GM21737 (cell line): ENCODE data around the gene CARF.
"Not testable (repeated sequence)": the region's sequence is repeated elsewhere in the genome, so short reads cannot be mapped to it uniquely, and the experiment has no call there.

ENCODE experiments used
- ATAC-seq: cut with Tn5 transposase; IDR thresholded peaks from one replicate; pipeline ENCODE4 v1.9.1; 2021; ENCODE audit warnings: mild to moderate bottlenecking, moderate library complexity; ENCODE audit not compliant: unreplicated experiment

The CARF gene

DNA sequence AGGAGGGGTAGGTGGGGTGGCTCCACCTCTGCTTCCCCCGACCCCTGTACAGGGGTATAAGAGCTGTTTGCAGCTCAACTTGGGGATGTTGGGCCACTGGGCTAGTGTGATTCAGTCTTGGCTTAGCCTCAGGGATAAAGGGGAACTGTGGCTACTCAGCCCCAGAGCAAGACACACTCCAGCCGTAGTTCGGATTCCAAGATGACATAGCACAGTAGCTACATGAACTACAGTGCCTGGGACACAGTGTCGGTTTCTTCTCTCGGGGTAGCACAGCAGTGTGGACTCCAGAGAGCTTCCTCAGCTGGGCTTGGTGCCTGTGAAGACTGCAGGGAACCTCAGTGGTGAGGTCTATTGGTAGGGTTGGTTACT lies 21.1 kb downstream of the CARF start:
- ATAC-seq, result no peak

DNA sequence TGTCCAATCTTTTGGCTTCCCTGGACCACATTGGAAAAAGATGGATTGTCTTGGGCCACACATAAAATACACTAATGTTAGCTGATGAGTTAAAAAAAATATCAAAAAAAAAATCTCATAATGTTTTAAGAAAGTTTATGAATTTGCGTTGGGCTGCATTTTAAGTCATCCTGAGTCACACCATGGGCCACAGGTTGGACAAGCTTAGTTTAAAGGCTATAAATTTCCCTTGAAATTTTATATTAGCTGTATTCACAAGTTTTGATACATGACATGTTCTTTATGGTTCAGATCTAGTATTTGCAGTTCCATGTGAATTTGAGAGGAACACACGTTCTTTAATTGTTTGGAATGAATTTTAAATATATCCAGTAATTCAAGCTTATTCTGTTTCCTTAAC lies 21.9 kb downstream of the CARF start:
- ATAC-seq, result no peak

DNA sequence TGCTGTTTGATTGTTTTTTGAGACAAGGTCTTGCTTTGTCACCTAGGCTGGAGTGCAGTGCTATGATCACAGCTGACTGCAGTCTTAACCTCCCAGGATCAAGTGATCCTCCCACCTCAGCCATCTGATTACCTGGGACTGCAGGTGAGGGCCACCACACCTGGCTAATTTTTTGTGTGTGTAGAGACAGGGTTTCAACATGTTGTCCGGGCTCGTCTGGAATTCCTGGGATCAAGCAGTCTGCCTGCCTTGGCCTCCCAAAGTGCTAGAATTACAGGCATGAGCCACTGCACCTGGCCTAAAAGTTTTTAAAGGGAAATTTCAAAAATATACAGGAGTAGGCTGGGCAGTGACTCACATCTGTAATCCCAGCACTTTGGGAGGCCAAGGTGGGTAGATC lies 22.4 kb downstream of the CARF start:
- no peak for ATAC-seq

DNA sequence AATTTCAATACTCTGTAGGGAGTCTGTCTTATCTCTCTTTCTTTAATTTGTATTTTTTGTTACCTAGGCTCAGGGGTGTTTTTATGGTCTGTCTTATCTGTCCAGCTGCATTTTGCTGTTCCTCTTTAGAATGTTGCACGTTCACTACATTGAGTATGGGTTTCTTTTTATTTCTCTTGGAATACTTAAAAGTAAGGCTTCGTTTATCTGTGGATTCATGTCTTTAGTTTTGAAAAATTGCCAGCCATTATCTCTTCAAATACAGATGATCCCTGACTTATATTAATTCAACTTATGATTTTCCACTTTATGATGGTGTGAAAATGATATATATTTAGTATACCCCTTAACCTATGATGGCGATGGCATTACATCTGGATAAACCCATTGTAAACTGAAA lies 26.9 kb downstream of the CARF start:
- ATAC-seq, result no peak

DNA sequence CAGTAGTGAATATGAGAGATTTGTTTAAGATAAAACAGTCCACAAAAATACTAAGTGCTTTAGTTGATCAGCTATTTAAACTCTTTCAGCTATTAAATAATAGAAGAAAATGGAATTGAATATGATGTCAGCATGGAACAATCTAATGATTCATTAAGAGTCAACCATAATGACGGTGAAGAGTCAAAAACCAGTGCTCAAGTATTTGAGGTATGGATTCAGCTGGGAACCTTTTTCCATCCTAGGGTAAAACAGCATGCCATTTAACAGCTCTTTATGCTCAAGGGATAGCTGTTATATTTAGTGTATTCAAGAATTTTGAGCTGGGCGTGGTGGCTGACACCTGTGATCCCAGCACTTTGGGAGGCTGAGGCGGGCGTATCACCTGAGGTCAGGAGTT lies 29.7 kb downstream of the CARF start:
- no peak for ATAC-seq

DNA sequence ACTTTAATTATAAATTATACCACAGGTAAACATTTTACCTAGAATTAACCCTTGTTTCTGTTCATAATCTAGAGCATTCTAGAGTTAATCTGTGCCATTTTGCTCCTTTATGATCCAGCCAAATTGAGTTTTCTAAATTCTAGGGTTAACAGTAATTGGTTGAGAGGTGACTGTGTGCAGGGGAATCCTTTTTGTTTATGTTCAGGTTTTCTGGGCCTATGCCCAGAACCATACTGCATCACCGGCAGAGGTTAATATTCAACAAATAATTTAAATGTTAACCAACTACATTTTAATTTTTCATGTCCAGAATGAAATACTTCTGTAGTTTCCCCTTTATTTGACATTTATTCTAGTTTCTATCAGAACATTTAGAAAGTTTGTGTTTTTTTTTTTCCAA lies 32.3 kb downstream of the CARF start:
- no peak for ATAC-seq

DNA sequence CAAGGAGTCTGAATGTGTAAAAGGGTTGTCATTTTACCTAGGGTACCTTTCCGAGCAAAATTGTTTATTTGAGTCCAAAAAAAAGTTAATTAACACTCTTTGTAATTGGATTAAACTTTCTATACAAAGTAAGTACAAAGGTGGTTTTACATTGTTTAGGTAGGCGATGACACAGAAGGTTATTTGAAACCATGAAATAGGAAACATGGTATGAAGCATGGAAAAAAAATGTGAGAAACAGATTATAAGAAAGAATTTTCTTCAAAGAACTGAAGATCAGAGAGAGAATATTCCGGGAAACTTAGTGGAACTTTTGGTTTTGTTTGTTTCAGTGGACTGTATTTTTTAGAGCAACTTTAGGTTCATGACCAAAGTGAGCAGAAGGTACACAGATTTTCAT lies 32.7 kb downstream of the CARF start:
- ATAC-seq, result no peak

DNA sequence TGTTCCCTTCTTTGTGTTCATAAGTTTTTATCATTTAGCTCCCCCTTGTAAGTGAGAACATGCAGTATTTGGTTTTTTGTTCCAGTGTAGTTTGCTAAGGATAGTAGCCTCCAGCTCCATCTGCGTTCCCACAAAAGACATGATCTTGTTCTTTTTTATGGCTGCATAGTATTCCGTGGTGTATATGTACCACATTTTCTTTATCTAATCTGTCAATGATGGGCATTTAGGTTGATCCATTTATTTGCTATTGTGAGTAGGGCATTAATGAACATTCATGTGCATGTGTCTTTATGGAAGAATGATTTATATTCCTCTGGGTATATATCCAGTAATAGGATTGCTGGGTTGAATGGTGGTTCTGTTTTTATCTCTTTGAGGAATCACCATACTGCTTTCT lies 33.4 kb downstream of the CARF start:
- no peak for ATAC-seq

DNA sequence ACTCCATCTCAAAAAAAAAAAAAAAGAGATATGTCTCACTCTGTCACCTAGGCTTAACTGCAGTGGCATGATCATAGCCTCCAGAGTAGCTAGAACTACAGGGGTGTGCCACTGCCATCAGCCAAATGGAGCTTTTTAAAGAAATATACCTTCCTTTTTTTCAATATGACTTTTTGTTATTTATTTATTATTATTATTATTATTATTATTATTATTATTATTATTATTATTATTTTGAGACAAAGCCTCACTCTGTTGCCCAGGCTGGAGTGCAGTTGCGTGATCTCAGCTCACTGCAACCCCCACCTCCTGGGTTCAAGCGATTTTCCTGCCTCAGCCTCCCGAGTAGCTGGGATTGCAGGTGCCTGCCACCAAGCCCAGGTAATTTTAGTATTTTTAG lies 37.3 kb downstream of the CARF start:
- not testable (repeated sequence) for ATAC-seq

DNA sequence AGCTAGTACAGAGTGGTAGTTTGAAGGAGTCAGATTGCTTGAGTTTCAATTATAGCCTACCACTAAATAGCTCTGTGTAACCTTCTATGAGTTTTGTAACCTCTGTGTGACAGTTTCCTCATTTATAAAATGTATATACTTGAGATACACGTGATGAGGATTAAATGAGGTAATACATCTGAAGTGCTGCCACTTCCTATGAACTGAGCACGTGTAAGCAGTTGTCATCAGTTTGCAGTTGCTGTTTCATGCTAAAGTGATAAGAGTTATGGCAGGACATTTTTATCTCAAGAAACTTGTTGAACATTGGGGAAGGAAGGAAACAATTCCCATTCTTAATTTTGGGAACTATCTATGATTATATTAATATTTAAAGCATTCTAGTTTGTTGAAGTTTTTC lies 38.5 kb downstream of the CARF start:
- ATAC-seq, result no peak

DNA sequence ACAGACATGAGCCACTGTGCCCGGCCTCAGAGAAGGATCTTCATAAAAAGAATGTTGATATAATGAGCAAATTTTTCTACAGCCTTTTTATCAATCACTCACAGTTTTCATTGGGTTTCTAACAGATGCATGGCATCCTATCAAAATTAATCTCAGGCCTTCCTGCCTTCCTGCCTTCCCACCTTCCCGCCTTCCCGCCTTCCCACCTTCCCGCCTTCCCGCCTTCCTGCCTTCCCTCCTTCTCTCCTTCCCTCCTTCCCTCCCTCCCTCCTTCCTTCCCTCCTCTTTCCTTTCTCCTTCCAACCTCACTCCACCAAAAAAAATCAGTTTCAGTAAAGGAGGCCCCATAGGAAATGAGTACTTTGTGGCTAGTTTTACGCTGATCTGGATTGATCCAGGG lies 48.4 kb downstream of the CARF start:
- ATAC-seq, result no peak

DNA sequence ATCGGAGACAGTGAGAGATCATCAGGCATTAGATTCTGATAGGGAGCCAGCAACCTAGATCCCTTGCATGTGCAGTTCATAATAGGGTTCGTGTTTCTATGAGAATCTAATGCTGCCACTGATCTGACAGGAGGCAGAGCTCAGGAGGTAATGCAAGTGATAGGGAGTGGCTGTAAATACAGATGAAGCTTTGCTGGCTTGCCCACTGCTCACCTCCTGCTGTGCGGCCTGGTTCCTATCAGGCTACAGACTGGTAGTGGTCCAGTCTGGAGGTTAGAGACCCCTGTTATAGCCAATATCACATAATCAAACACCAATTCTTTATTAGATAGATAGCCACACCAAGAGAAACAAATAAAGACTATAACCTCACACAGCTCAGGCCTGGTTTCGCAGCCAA lies 51.6 kb downstream of the CARF start:
- ATAC-seq, result no peak

DNA sequence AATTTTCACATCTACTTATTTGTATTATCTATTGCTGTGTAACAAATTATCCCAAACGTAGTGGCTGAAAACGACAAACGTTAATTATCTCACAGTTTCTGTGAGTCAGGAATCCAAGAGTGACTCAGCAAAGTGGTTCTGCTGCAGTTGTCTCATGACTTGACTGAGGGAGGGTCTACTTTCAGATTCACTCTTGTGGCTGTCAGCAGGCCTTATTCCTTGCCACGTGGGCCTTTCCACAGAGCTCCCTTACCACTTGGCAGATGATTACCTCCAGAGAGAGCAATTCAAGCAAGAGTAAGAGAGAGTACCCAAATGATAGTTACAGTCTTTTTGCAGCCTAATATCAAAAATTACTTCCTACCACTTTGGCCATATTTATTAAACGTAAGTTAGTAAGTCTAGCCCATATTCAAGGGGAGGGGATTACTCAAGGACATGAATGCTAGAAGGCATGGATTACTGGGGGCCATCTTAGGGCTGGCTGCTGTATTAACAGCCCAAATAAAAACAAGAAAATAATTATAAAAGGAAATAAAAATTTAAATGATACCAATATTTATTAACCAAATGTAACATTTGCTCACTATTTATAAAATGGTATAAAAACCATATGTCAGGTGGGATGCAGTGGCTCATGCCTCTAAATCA lies 53.9 kb downstream of the CARF start:
- ATAC-seq, result peak; percentile 56

DNA sequence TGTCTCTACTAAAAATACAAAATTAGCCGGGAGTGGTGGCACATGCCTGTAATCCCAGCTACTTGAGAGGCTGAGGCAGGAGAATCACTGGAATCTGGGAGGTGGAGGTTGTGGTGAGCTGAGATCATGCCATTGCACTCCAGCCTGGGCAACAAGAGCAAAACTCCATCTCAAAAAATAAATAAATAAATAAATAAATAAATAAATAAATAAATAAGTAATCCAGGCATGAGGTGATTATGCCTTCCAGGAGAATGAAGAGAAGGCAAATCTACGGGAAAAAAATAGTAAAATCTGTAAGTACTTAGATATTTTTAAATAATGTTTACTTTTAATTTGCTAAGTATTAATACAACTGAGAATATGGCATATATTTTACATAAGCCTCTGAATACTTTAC lies 57.3 kb downstream of the CARF start:
- not testable (repeated sequence) for ATAC-seq

DNA sequence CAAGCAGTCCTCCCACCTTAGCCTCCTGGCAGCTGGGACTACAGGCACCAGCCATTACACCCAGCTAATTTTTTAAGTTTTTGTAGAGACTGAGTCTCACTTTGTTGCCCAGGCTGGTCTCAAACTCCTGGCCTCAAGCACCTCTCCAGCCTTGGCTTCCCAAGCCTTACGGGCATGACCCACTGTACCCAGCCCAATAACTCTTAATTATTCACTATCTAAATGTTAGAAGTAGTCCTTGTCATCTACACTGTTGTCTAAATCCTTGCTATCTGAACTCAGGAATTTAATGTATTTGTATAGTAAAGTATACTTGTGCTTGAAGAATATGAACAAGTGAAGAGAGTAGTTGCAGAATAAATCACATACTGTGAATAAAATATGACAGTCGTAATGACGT lies 64.7 kb downstream of the CARF start:
- no peak for ATAC-seq

DNA sequence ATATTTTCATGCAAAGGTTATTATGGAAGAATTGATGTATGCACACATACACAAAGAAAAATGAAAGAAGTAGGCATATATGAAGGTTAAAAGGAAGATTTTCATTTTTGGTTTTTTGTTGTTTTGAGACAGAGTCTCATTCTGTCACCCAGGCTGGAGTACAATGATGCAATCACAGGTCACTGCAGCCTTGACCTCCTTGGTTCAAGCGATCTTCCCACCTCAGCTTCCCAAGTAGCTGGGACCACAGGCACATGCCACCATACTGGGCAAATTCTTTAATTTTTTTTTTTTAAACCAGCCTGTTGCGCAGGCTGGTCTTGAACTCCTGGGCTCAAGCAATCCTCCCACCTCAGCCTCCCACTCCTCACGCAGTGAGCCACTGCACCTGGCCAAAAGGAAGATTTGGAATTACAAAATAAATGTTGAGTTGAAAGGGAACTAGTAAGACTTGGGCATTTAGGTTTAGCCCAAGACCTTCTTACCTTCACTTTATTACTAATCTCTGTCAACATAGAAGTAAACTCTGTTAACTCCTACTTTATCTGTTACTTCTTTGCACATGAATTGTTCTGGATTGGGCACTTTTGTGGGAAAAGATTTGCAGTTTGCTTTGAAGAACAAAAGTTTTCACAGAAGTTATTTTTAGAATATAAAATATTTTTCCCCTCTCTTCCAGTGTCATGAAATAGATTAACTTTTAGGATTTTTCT lies 70.9 kb downstream of the CARF start:
- no peak for ATAC-seq

DNA sequence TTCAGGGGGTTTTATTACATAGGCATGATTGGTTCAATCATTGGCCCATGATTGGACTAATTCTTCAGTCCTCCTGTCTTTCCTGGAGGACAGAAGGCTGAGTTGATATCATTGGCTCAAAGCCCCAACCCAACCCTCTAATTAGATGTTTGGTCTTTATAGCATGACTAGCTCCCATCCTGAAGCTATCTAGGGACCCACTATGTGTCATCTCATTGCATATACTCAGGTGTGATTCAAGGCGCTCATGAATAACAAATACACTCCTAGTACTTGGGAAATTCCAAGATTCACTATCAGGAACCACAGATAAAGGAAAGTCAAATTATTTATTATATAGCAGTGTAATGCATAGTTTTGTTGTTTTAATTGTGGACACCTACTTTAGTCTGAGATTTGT lies 77.7 kb downstream of the CARF start:
- ATAC-seq, result no peak

DNA sequence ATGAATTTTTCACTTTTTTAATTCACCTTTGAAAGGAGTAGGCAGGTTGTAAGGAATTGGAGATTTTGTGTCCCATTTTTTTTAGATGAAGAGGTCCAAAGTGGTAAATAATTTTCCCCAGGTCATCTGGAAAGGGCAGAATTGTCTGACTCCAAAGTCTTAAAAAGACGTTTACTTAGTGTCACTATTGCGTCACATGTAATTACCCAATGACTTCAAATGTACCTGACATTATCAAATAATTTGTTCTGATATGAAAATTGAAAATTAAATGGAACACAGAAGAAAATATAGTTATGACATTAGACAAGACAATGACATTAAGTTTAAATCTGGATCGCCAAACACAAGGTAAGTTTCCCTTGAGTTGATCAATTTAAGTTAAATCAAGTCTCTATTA lies 78.4 kb downstream of the CARF start:
- ATAC-seq, result no peak

DNA sequence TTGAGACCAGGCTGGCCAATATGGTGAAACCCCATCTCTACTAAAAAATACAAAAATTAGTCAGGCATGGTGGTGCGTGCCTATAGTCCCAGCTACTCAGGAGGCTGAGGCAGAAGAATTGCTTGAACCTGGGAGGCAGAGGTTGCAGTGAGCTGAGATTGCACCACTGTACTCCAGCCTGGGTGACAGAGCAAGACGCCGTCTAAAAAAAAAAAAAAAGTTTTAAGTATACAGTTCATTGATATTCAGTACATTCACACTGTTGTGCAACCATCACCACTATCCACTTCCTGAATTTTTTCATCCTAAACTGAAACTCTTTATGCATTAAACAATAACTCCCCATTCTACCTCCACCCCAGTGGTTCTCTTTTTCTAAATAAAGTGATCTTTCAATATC lies 85.0 kb downstream of the CARF start:
- ATAC-seq, result not testable (repeated sequence)

DNA sequence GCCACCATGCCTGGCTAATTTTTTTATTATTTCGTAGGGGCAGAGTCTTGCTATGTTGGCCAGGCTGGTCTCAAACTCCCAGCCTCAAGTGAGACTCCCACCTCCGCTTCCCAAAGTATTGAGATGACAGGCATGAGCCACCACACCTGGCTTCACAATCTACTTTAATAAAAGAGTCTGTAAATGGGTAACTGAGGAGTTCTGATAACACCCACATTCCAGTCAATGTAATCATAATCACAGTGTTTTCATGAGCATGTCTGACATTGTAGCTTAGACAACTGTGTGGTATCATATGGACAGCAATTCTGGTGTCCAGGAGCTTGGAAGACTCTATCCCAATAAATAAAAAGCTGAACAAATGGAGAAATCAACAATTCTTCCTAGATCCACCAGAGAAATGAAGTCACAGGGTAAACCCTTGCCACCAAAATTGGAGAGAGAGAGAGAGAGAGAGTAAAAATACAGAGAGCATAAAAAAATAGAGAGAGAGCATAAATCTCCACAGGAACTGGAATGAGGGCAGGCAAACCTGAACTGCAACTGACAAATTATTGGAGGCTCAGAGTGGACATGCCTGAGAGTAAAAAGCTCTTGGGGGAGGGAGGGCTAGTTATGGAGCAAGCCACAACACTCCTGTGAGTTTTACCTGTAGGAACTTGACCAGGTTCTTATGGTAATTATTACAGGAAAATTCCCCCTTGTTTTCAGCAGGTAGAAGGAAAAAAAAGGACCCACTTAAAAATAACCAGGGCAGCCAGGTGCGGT lies 90.2 kb downstream of the CARF start:
- no peak for ATAC-seq

DNA sequence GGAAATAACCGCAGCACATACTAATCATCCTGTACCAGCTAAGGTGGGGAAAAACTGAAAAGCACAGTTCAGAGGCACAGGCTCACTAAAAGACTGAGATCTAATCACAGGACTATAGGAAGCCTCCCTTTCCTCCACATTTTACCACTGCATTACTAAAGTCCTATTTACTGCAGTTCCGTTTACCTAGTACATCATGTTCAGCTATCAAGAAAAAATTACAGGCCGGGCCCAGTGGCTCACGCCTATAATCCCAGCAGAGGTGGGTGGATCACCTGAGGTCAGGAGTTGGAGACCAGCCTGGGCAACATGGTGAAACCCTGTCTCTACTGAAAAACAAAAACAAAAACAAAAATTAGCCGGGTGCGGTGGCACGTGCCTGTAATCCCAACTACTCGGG lies 91.6 kb downstream of the CARF start:
- no peak for ATAC-seq
